ENCODE measurements around the gene UNC13B.
"Not testable (repeated sequence)": the region's sequence is repeated elsewhere in the genome, so short reads cannot be mapped to it uniquely, and the experiment has no call there.

Gene UNC13B

GRCh38 chr9:35395706-35396101 is 233.9 kb downstream of the UNC13B start:
- no peak for DNase-seq

GRCh38 chr9:35396560-35397215 is 234.9 kb downstream of the UNC13B start:
- no peak for DNase-seq

GRCh38 chr9:35397216-35397698 is 235.4 kb downstream of the UNC13B start:
- no peak for DNase-seq

GRCh38 chr9:35397923-35398322 is 236.1 kb downstream of the UNC13B start:
- DNase-seq: no peak

GRCh38 chr9:35398651-35399335 is 237.0 kb downstream of the UNC13B start:
- no peak for DNase-seq

- no peak for DNase-seq
Measured at GRCh38 chr9:35404865-35405264, 243.1 kb downstream of the UNC13B start.

- DNase-seq: peak; percentile 32
Measured at GRCh38 chr9:35406183-35406959, 244.6 kb downstream of the UNC13B start.

GRCh38 chr9:35407846-35408245 is 246.0 kb downstream of the UNC13B start:
- DNase-seq: no peak

GRCh38 chr9:35409434-35409833 is 247.6 kb downstream of the UNC13B start:
- DNase-seq: not testable (repeated sequence)

- DNase-seq: no peak
Measured at GRCh38 chr9:35414889-35415288, 253.1 kb downstream of the UNC13B start.

- no peak for DNase-seq
Measured at GRCh38 chr9:35415402-35416097, 253.7 kb downstream of the UNC13B start.

- no peak for DNase-seq
Measured at GRCh38 chr9:35416098-35416427, 254.3 kb downstream of the UNC13B start.

- DNase-seq: no peak
Measured at GRCh38 chr9:35422346-35422745, 260.5 kb downstream of the UNC13B start.

GRCh38 chr9:35422753-35423152 is 260.9 kb downstream of the UNC13B start:
- DNase-seq: no peak

GRCh38 chr9:35423499-35423898 is 261.7 kb downstream of the UNC13B start:
- DNase-seq: no peak

- DNase-seq: no peak
Measured at GRCh38 chr9:35424356-35425352, 262.8 kb downstream of the UNC13B start.

GRCh38 chr9:35426627-35427026 is 264.8 kb downstream of the UNC13B start:
- no peak for DNase-seq

GRCh38 chr9:35431467-35431866 is 269.7 kb downstream of the UNC13B start:
- DNase-seq: no peak

- DNase-seq: no peak
Measured at GRCh38 chr9:35432076-35432475, 270.3 kb downstream of the UNC13B start.

GRCh38 chr9:35436933-35437332 is 275.1 kb downstream of the UNC13B start:
- no peak for DNase-seq

GRCh38 chr9:35446012-35446411 is 284.2 kb downstream of the UNC13B start:
- DNase-seq: no peak

- no peak for DNase-seq
Measured at GRCh38 chr9:35448496-35448895, 286.7 kb downstream of the UNC13B start.

Data from CD4-positive, alpha-beta T cell treated with Interleukin-12 subunit alpha and Interleukin-12 subunit beta, for 1 hour (primary cell).